ENCODE results near the gene SLC25A30. TPM values are rescaled to one million over a fixed set of nuclear protein-coding genes. Genes with fewer than 3 reads are reported as not detected.

SLC25A30 gene
- total and polyA plus RNA-seq, 2 of the 13 experiments (the other 11 are each of a cell fraction or from before 2014, with no cell fraction given): 19.6 to 22.5 TPM

DNA sequence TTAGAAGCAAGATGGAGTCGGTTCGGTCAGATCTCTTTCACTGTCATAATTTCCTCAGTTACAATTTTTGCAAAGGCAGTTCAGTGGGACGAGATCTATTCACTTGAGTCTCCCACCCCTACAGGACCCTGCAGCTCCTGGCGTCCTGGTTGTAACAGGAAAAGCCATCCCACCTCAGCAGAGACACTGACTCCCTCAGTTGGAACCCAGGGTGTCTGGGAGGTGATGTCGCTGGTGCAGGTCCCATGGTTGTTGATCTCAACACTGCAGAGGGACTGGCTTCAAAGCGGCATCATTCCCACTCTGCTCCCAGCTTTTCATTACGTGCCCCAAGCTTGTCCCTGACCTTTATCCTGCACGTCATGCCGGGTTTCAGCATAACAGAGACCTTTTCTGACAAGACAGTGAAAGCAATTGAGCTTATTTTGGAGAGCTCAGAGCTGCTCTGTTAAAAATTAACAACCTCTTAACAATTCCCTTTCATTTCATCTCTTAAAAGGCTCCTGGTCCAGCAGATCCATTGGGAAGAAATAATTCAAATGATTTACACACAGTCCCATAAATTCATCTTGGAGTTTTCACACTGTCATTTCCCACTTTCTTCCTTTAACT lies 29.0 kb upstream of the SLC25A30 start (continued):
- TF ChIP-seq, protein P1, sequence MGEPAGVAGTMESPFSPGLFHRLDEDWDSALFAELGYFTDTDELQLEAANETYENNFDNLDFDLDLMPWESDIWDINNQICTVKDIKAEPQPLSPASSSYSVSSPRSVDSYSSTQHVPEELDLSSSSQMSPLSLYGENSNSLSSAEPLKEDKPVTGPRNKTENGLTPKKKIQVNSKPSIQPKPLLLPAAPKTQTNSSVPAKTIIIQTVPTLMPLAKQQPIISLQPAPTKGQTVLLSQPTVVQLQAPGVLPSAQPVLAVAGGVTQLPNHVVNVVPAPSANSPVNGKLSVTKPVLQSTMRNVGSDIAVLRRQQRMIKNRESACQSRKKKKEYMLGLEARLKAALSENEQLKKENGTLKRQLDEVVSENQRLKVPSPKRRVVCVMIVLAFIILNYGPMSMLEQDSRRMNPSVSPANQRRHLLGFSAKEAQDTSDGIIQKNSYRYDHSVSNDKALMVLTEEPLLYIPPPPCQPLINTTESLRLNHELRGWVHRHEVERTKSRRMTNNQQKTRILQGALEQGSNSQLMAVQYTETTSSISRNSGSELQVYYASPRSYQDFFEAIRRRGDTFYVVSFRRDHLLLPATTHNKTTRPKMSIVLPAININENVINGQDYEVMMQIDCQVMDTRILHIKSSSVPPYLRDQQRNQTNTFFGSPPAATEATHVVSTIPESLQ (CRISPR knock-in tag; conservative IDR thresholded peaks at IDR 0.05): no peak
- TF ChIP-seq ZKSCAN1 (IDR thresholded peaks at IDR 0.05; ENCODE audit: low read length) (no peak), PHF21A (CRISPR knock-in tag; IDR thresholded peaks at IDR 0.05) (peak; percentile 82; the same call in 1 of the 2 replicates), PPARG (CRISPR knock-in tag; conservative IDR thresholded peaks at IDR 0.05) (peak; percentile 97), DNMT1 (CRISPR knock-in tag; IDR thresholded peaks at IDR 0.05) (no peak), FIP1L1 (IDR thresholded peaks at IDR 0.05; ENCODE audit: borderline replicate concordance, insufficient read depth, low read depth, low read length) (no peak), ZNF335 (CRISPR knock-in tag; IDR thresholded peaks at IDR 0.05) (peak; percentile 59; the same call in 1 of the 2 replicates), ZNF614 (CRISPR knock-in tag; IDR thresholded peaks at IDR 0.05; ENCODE audit: borderline replicate concordance) (peak; percentile 73), PTBP1 (IDR thresholded peaks at IDR 0.05; ENCODE audit: low read depth, low read length, poor library complexity, severe bottlenecking) (no peak), KLF6 (CRISPR knock-in tag; IDR thresholded peaks at IDR 0.05) (no peak), DZIP1 (CRISPR knock-in tag; IDR thresholded peaks at IDR 0.05) (no peak; the same call in 1 of the 2 replicates), ZNF83 (CRISPR knock-in tag; IDR thresholded peaks at IDR 0.05; ENCODE audit: borderline replicate concordance) (no peak), ZNF142 (CRISPR knock-in tag; IDR thresholded peaks at IDR 0.05) (no peak), SP1 (IDR thresholded peaks at IDR 0.05) (no peak), SP1 (CRISPR knock-in tag; IDR thresholded peaks at IDR 0.05) (no peak), ATF3 (CRISPR knock-in tag; IDR thresholded peaks at IDR 0.05) (peak; percentile 44; the same call in 1 of the 2 replicates), ADNP (CRISPR knock-in tag; IDR thresholded peaks at IDR 0.05) (0 out of 2 replicates have a peak, but pooled peaks have one; percentile 44), ONECUT2 (CRISPR knock-in tag; IDR thresholded peaks at IDR 0.05) (no peak), ZNF644 (CRISPR knock-in tag; IDR thresholded peaks at IDR 0.05; ENCODE audit: low read depth) (peak; percentile 67)
- TF ChIP-seq, protein P2, sequence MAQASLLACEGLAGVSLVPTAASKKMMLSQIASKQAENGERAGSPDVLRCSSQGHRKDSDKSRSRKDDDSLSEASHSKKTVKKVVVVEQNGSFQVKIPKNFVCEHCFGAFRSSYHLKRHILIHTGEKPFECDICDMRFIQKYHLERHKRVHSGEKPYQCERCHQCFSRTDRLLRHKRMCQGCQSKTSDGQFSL (CRISPR knock-in tag; IDR thresholded peaks at IDR 0.05): no peak

Data from HepG2 (cell line).